IMR-90 (cell line): ENCODE results near the gene KCTD5.

Experiments used
- CEBPB ChIP-seq: IDR thresholded peaks from 2 replicates; pipeline ENCODE4 v1.6.1; 2012; ENCODE audit warnings: low read depth, low read length, improper control_type of control experiment
- CHD1 ChIP-seq: IDR thresholded peaks from 2 replicates; pipeline ENCODE4 v1.6.1; 2012; ENCODE audit warnings: low read depth, low read length, improper control_type of control experiment
- MAFK ChIP-seq: IDR thresholded peaks from 2 replicates; pipeline ENCODE4 v1.6.1; 2012; ENCODE audit warnings: low read depth, low read length, improper control_type of control experiment
- MXI1 ChIP-seq: IDR thresholded peaks from 2 replicates; pipeline ENCODE4 v1.6.1; 2012; ENCODE audit warnings: low read depth, mild to moderate bottlenecking, low read length, moderate library complexity, borderline replicate concordance
- NFE2L2 ChIP-seq: fragments of 150-350 bp; IDR thresholded peaks from 2 replicates; pipeline ENCODE4 v1.6.1; 2016; ENCODE audit warnings: low read depth, mild to moderate bottlenecking, low read length
- POLR2A ChIP-seq: IDR thresholded peaks from 2 replicates; pipeline ENCODE4 v1.6.1; 2012; ENCODE audit warnings: mild to moderate bottlenecking, low read depth, low read length
- RAD21 ChIP-seq: IDR thresholded peaks from 2 replicates; pipeline ENCODE4 v1.6.1; 2012; ENCODE audit warnings: low read length, improper control_type of control experiment
- RCOR1 ChIP-seq: IDR thresholded peaks from 2 replicates; pipeline ENCODE4 v1.6.1; 2012; ENCODE audit warnings: mild to moderate bottlenecking, low read length, improper control_type of control experiment; ENCODE audit not compliant: insufficient replicate concordance
- RFX5 ChIP-seq: IDR thresholded peaks from 2 replicates; pipeline ENCODE4 v1.8.0; 2012; ENCODE audit warnings: low read depth, mild to moderate bottlenecking, low read length, moderate library complexity
- SMC3 ChIP-seq: fragments of 150-350 bp; IDR thresholded peaks from 2 replicates; pipeline ENCODE4 v1.6.1; 2016; ENCODE audit warnings: low read depth, mild to moderate bottlenecking, antibody characterized with exemption, low read length, moderate library complexity
- TF ChIP-seq, protein P1 (sequence below): conservative IDR thresholded peaks from 2 replicates; pipeline ENCODE4 v1.5.1; 2012; ENCODE audit warnings: mild to moderate bottlenecking, low read depth, low read length, improper control_type of control experiment

DNA sequence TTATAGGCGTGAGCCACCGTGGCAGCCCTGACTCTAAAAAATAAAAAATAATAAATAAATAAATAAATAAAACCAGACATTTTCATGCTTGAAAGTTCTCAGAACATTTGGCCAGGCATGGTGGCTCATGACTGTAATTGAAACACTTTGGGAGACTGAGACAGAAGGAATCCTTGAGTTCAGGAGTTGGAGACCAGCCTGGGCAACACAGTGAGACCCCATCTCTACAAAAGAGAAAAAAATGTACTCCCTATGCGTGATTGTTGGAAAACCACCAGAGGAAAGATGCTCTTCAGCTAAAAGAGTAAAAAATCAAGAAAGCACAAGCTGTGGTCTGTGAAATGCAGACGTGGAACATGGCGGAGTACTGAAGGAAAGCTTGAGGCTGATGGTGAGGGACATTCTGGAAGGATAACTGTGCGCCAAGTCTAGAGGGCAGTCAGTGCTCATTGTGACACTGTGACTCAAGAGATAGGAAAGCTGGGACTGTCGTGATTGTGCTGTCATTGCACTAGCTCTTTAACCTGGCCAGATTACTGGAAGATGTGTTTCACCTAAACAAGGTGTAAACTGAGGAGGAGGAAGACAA lies 41.9 kb downstream of the KCTD5 start:
- TF ChIP-seq MXI1, result no peak
- TF ChIP-seq CEBPB, result no peak
- TF ChIP-seq, protein P1, sequence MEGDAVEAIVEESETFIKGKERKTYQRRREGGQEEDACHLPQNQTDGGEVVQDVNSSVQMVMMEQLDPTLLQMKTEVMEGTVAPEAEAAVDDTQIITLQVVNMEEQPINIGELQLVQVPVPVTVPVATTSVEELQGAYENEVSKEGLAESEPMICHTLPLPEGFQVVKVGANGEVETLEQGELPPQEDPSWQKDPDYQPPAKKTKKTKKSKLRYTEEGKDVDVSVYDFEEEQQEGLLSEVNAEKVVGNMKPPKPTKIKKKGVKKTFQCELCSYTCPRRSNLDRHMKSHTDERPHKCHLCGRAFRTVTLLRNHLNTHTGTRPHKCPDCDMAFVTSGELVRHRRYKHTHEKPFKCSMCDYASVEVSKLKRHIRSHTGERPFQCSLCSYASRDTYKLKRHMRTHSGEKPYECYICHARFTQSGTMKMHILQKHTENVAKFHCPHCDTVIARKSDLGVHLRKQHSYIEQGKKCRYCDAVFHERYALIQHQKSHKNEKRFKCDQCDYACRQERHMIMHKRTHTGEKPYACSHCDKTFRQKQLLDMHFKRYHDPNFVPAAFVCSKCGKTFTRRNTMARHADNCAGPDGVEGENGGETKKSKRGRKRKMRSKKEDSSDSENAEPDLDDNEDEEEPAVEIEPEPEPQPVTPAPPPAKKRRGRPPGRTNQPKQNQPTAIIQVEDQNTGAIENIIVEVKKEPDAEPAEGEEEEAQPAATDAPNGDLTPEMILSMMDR, result no peak
- no peak for TF ChIP-seq RAD21
- no peak for TF ChIP-seq RFX5
- TF ChIP-seq RCOR1, result no peak
- TF ChIP-seq POLR2A, result no peak
- TF ChIP-seq MAFK, result no peak
- TF ChIP-seq SMC3, result no peak
- no peak for TF ChIP-seq CHD1
- TF ChIP-seq NFE2L2, result no peak
